ENCODE data around the gene KRT39.

GRCh38 chr17:40962059-40962561, 4.6 kb downstream of the KRT39 start:
- TF ChIP-seq CTCF (optimal IDR thresholded peaks at IDR 0.05 in 1 of 3, IDR thresholded peaks at IDR 0.05 in 1 of 3, conservative IDR thresholded peaks at IDR 0.05 in 1 of 3; ENCODE audit: extremely low read depth in 1 of 3, insufficient read depth in 2 of 3, low read length in 3 of 3): no peak
- TF ChIP-seq EZH2 (IDR thresholded peaks at IDR 0.05; ENCODE audit: low read length): no peak
